A673 (cell line): ENCODE measurements around the gene TFAP2A.

Experiments
- EZH2 ChIP-seq: fragments of 200-600 bp; sonication (generic); IDR thresholded peaks from 2 replicates; pipeline ENCODE4 v1.6.1; 2017; ENCODE audit warnings: borderline replicate concordance, low read depth, mild to moderate bottlenecking, mixed read lengths, antibody characterized with exemption, low read length; ENCODE audit not compliant: poor library complexity, severe bottlenecking
- TF ChIP-seq, protein P1 (sequence below): fragments of 300-800, 200-600 bp; sonication (generic); conservative IDR thresholded peaks from 2 replicates; pipeline ENCODE4 v1.5.1; 2017; ENCODE audit warnings: low read depth, mild to moderate bottlenecking, antibody characterized with exemption, low read length, moderate library complexity, mixed read lengths

DNA sequence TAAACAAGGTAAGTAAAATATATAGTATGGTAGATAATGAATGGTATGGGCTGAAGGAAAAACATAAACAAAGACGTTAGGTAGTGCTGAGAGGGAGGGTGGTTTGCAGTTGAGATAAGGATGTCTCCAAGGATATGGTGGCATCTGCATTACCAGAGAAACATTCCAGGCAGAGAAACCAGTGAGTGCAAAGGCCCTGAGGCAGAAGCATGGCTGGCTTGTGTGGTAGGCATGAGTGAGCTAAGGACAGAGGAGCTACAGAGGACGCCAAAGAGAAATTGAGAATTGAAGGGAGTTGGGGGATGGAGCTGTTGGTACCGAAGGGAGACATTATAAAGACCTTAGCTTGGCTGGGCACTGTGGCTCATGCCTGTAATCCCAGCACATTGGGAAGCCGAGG lies 18.4 kb upstream of the TFAP2A start:
- TF ChIP-seq, protein P1, sequence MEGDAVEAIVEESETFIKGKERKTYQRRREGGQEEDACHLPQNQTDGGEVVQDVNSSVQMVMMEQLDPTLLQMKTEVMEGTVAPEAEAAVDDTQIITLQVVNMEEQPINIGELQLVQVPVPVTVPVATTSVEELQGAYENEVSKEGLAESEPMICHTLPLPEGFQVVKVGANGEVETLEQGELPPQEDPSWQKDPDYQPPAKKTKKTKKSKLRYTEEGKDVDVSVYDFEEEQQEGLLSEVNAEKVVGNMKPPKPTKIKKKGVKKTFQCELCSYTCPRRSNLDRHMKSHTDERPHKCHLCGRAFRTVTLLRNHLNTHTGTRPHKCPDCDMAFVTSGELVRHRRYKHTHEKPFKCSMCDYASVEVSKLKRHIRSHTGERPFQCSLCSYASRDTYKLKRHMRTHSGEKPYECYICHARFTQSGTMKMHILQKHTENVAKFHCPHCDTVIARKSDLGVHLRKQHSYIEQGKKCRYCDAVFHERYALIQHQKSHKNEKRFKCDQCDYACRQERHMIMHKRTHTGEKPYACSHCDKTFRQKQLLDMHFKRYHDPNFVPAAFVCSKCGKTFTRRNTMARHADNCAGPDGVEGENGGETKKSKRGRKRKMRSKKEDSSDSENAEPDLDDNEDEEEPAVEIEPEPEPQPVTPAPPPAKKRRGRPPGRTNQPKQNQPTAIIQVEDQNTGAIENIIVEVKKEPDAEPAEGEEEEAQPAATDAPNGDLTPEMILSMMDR = no peak
- no peak for TF ChIP-seq EZH2
